Measurements from ENCODE around the gene GNG13. TPM values are rescaled to one million over a fixed set of nuclear protein-coding genes. Genes with fewer than 3 reads are reported as not detected.

Gene GNG13
- total and polyA plus RNA-seq, 11 donors: not detected

DNA sequence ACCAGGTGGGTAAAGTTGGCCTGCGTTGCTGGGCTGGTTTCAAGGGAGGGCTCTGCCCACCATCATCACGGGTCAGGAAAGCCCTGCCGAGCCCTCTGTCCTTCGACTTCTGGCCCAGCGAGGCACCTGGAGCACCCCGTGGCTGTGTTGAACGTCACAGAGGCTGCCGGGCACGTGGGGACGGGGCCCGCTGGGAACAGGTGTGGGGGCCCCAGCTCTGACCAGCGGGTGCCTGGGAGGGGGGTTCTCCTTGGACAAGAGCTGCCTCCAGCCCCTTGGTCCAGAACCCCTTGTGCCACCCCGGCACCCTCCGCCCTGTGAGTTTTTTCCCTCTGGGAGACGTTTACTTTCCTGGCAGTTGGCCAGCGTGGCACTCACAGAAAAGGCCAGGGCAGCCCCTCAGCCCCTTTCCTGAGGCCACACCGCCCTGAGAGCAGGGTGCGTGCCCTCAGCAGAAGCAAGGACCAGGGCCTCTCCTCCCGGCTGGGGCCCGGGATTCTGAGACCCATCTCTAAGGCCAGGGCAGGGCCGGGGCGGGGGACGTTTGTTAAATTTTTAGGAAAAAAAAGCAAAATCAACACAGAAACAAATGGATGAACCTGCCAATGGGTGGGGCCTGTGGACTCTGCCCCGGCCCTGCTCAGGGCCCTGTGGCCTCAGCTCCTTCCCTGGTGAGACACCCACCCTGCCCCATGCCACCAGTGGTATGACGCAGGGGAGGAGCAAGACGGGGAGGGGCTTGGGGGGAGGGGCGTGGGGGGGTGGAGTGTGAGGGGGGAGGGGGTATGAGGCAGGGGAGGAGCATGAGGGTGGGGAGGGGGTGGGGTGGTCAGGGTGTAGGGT lies 31.3 kb upstream of the GNG13 start:
- Histone ChIP-seq H3K27ac (no peak overlapping the region), H3K4me1 (no peaks in the 10 kb centered on the region), H3K36me3 (no peaks in the 10 kb centered on the region), H3K27me3 (peaks cover 0 to 24% (median 0%) of the 10 kb centered on the region in 9 donors), H3K9me3 (peaks cover 0 to 29% (median 13%) of the 10 kb centered on the region in 12 donors), H3K4me3 (no peak overlapping the region)
- intact Hi-C loops (cut with DNase I): no loop called here
- no peak for ATAC-seq
- TF ChIP-seq POLR2A (IDR thresholded peaks at IDR 0.05): no peak
- TF ChIP-seq, protein P1, sequence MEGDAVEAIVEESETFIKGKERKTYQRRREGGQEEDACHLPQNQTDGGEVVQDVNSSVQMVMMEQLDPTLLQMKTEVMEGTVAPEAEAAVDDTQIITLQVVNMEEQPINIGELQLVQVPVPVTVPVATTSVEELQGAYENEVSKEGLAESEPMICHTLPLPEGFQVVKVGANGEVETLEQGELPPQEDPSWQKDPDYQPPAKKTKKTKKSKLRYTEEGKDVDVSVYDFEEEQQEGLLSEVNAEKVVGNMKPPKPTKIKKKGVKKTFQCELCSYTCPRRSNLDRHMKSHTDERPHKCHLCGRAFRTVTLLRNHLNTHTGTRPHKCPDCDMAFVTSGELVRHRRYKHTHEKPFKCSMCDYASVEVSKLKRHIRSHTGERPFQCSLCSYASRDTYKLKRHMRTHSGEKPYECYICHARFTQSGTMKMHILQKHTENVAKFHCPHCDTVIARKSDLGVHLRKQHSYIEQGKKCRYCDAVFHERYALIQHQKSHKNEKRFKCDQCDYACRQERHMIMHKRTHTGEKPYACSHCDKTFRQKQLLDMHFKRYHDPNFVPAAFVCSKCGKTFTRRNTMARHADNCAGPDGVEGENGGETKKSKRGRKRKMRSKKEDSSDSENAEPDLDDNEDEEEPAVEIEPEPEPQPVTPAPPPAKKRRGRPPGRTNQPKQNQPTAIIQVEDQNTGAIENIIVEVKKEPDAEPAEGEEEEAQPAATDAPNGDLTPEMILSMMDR (IDR thresholded peaks at IDR 0.05): no peak
- 78 to 81% (median 79%) methylated on average over 21 to 27 of the region's 27 CpGs for WGBS, 4 donors
- no peak for DNase-seq

- DNase-seq (no peak), ATAC-seq (no peak)
- H3K36me3 ChIP-seq: no peaks in the 10 kb centered on the region
- H3K4me1 ChIP-seq: no peaks in the 10 kb centered on the region
- peaks cover 0 to 24% (median 0%) of the 10 kb centered on the region in 9 donors for H3K27me3 ChIP-seq
- H3K4me3 ChIP-seq: no peak overlapping the region
- TF ChIP-seq POLR2A (IDR thresholded peaks at IDR 0.05): no peak
- TF ChIP-seq, protein P1 (IDR thresholded peaks at IDR 0.05): no peak
- intact Hi-C loops (cut with DNase I): no loop called here
- 41 to 54% (median 50%) methylated on average over 11 to 24 of the region's 24 CpGs for WGBS, 4 donors
- H3K9me3 ChIP-seq: peaks cover 0 to 22% (median 5%) of the 10 kb centered on the region in 12 donors
- H3K27ac ChIP-seq: no peak overlapping the region
Observed at GRCh38 chr16:830871-831570, 30.5 kb upstream of the GNG13 start.

- intact Hi-C loops (cut with DNase I): no loop called here
- TF ChIP-seq POLR2A (IDR thresholded peaks at IDR 0.05): no peak
- TF ChIP-seq, protein P1 (IDR thresholded peaks at IDR 0.05): no peak
- DNase-seq (no peak), ATAC-seq (no peak)
- no peak overlapping the region for H3K27ac ChIP-seq
- no peak overlapping the region for H3K4me3 ChIP-seq
- no peaks in the 10 kb centered on the region for H3K36me3 ChIP-seq
- H3K4me1 ChIP-seq: no peaks in the 10 kb centered on the region
- peaks cover 0 to 24% (median 0%) of the 10 kb centered on the region in 9 donors for H3K27me3 ChIP-seq
- whole genome bisulfite sequencing, 4 donors: 86 to 92% (median 88%) methylated on average over 34 to 43 of the region's 43 CpGs
- peaks cover 0 to 15% (median 0%) of the 10 kb centered on the region in 12 donors for H3K9me3 ChIP-seq
Observed at GRCh38 chr16:830107-830870, 29.8 kb upstream of the GNG13 start.

Data from heart left ventricle (tissue), 16 donors.